ENCODE results near the gene DUSP7. TPM values are rescaled to one million over a fixed set of nuclear protein-coding genes. Genes with fewer than 3 reads are reported as not detected.

DUSP7 gene
- total RNA-seq, 1 donor from 2014 or later: 59.9 TPM

GRCh38 chr3:52019352-52020080, 36.9 kb downstream of the DUSP7 start:
- no peaks in the 10 kb centered on the region for H3K36me3 ChIP-seq
- no peak overlapping the region for H3K4me3 ChIP-seq
- H3K4me1 ChIP-seq: peaks cover 24% of the 10 kb centered on the region
- no peaks in the 10 kb centered on the region for H3K27me3 ChIP-seq
- TF ChIP-seq POLR2AphosphoS5 (IDR thresholded peaks at IDR 0.05; ENCODE audit: insufficient read depth in 1 of 2, low read depth in 1 of 2) (peak; percentile 20 to 60), CTCF (IDR thresholded peaks at IDR 0.05) (no peak), POLR2A (IDR thresholded peaks at IDR 0.05) (no peak)
- no peaks in the 10 kb centered on the region for H3K9me3 ChIP-seq
- peak overlapping the region; percentile 67 for H3K27ac ChIP-seq
- intact Hi-C loops (cut with DNase I): loop anchor here (5.0 kb wide), 1 partner anchor 33 kb away; no protein-coding TSS in a partner anchor
- DNase-seq (ENCODE audit: extremely low spot score in 2 of 2): no peak

GRCh38 chr3:52018319-52019000, 37.9 kb downstream of the DUSP7 start:
- no peak for TF ChIP-seq POLR2A (IDR thresholded peaks at IDR 0.05)
- no peak for TF ChIP-seq POLR2AphosphoS5 (IDR thresholded peaks at IDR 0.05; ENCODE audit: insufficient read depth in 1 of 2, low read depth in 1 of 2)
- TF ChIP-seq CTCF (IDR thresholded peaks at IDR 0.05): no peak
- Histone ChIP-seq H3K27me3 (no peaks in the 10 kb centered on the region), H3K4me3 (no peak overlapping the region), H3K27ac (peak overlapping the region; percentile 36), H3K36me3 (no peaks in the 10 kb centered on the region), H3K4me1 (peaks cover 24% of the 10 kb centered on the region), H3K9me3 (no peaks in the 10 kb centered on the region)
- intact Hi-C loops (cut with DNase I): loop anchor here (5.0 kb wide), 1 partner anchor 34 kb away; no protein-coding TSS in a partner anchor
- no peak for DNase-seq (ENCODE audit: extremely low spot score in 2 of 2)

DNA sequence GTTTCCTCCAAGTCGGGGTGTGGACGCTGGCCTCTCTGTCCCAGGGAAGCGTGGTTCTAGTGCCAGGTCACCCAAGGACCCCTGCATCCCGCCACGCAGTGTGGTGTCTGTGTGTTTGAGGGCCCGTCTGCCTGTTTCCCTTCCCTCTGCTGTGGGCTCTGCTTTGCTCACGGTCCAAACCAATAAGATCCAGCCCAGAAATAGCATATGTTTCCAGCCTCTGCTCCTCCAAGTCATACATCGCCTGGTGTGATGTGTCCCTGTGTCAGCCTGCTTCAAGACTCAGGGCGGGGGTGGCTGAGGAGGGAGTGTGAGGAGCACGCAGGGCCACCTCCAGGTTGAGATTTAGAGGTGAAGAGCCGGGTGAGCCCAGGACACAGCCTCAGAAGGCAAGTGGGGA, 38.8 kb downstream of the DUSP7 start:
- no peak for TF ChIP-seq CTCF (IDR thresholded peaks at IDR 0.05)
- Histone ChIP-seq H3K27ac (peak overlapping the region; percentile 15), H3K4me1 (peaks cover 15% of the 10 kb centered on the region), H3K36me3 (no peaks in the 10 kb centered on the region), H3K4me3 (no peak overlapping the region), H3K9me3 (no peaks in the 10 kb centered on the region), H3K27me3 (no peaks in the 10 kb centered on the region)
- no peak for DNase-seq (ENCODE audit: extremely low spot score in 2 of 2)
- intact Hi-C loops (cut with DNase I): loop anchor here (5.0 kb wide), 1 partner anchor 35 kb away; no protein-coding TSS in a partner anchor

GRCh38 chr3:52015438-52016228, 40.7 kb downstream of the DUSP7 start:
- H3K27me3 ChIP-seq: no peaks in the 10 kb centered on the region
- peaks cover 7% of the 10 kb centered on the region for H3K4me1 ChIP-seq
- no peak overlapping the region for H3K27ac ChIP-seq
- TF ChIP-seq POLR2AphosphoS5 (IDR thresholded peaks at IDR 0.05; ENCODE audit: insufficient read depth in 1 of 2, low read depth in 1 of 2) (no peak), POLR2A (IDR thresholded peaks at IDR 0.05) (no peak)
- no peak for DNase-seq (ENCODE audit: extremely low spot score in 2 of 2)
- intact Hi-C loops (cut with DNase I): loop anchor here (5.0 kb wide), 1 partner anchor 37 kb away; no protein-coding TSS in a partner anchor
- H3K36me3 ChIP-seq: no peaks in the 10 kb centered on the region
- no peak overlapping the region for H3K4me3 ChIP-seq
- H3K9me3 ChIP-seq: no peaks in the 10 kb centered on the region

GRCh38 chr3:52014613-52015012, 41.8 kb downstream of the DUSP7 start:
- H3K4me3 ChIP-seq: no peak overlapping the region
- DNase-seq (ENCODE audit: extremely low spot score in 2 of 2): no peak
- no peaks in the 10 kb centered on the region for H3K36me3 ChIP-seq
- intact Hi-C loops (cut with DNase I): loop anchor here (5.0 kb wide), 1 partner anchor 38 kb away; no protein-coding TSS in a partner anchor
- no peaks in the 10 kb centered on the region for H3K27me3 ChIP-seq
- no peak overlapping the region for H3K27ac ChIP-seq
- peaks cover 3% of the 10 kb centered on the region for H3K4me1 ChIP-seq
- TF ChIP-seq POLR2AphosphoS5 (IDR thresholded peaks at IDR 0.05; ENCODE audit: insufficient read depth in 1 of 2, low read depth in 1 of 2) (no peak), POLR2A (IDR thresholded peaks at IDR 0.05) (no peak), CTCF (IDR thresholded peaks at IDR 0.05) (no peak)
- H3K9me3 ChIP-seq: no peaks in the 10 kb centered on the region
